H1 (cell line): ENCODE results near the gene OPALIN. TPM values are rescaled to one million over a fixed set of nuclear protein-coding genes. Genes with fewer than 3 reads are reported as not detected.

Experiments
- CTCF ChIA-PET: fragments of 300-600 bp; sonication (Branson Sonifier 250); formaldehyde crosslinking; loops from one replicate; lab custom pipeline; 2021; ENCODE audit not compliant: partially characterized antibody; lab: Charles Lee
- POLR2A ChIA-PET: fragments of 300-600 bp; sonication (Branson Sonifier 250); formaldehyde crosslinking; loops from one replicate; lab custom pipeline; 2021; ENCODE audit warnings: inconsistent platforms; ENCODE audit not compliant: partially characterized antibody; lab: Charles Lee
- DNase-seq, 2 experiments: peaks; one replicate each; pipeline versions ENCODE4 v3.0.0 to v3.0.0-alpha.2; 2010 to 2022; ENCODE audit warnings: low spot score in 2 of 2, low read depth in 1 of 2, mixed read lengths in 1 of 2
- FAIRE-seq: peaks from 2 replicates; lab custom pipeline; 2011; peaks lifted over from hg19 to GRCh38; lab: Jason Lieb, UNC
- H2AFZ ChIP-seq: 2 replicates; pipeline ENCODE4 v1.8.1; 2012; ENCODE audit warnings: low read length, inconsistent platforms
- H2AK5ac ChIP-seq: 2 replicates; pipeline ENCODE4 v1.6.1; 2013; ENCODE audit warnings: low read depth, low read length
- H2BK120ac ChIP-seq: replicated peaks from 2 replicates; pipeline ENCODE3; 2013; ENCODE audit warnings: low read depth, low read length, inconsistent platforms
- H2BK12ac ChIP-seq: 2 replicates; pipeline ENCODE4 v1.6.1; 2013; ENCODE audit warnings: low read depth, low read length
- H2BK15ac ChIP-seq: 2 replicates; pipeline ENCODE4 v1.6.1; 2013; ENCODE audit warnings: low read length
- H2BK20ac ChIP-seq: 2 replicates; pipeline ENCODE4 v1.6.1; 2013; ENCODE audit warnings: low read length
- H2BK5ac ChIP-seq: 2 replicates; pipeline ENCODE4 v1.6.1; 2013; ENCODE audit warnings: low read depth, low read length
- H3K14ac ChIP-seq: 2 replicates; pipeline ENCODE4 v1.6.1; 2013; ENCODE audit warnings: inconsistent platforms; ENCODE audit not compliant: insufficient read length
- H3K18ac ChIP-seq: 2 replicates; pipeline ENCODE4 v1.6.1; 2013; ENCODE audit warnings: low read length; ENCODE audit errors: extremely low read depth
- H3K23ac ChIP-seq: 2 replicates; pipeline ENCODE4 v1.6.1; 2013; ENCODE audit warnings: inconsistent platforms; ENCODE audit not compliant: insufficient read length
- H3K23me2 ChIP-seq: 2 replicates; pipeline ENCODE4 v1.6.1; 2013; ENCODE audit warnings: low read depth, low read length
- H3K27ac ChIP-seq: 2 replicates; pipeline ENCODE4 v1.6.1; 2011; ENCODE audit warnings: low read depth, low read length, inconsistent platforms
- H3K27me3 ChIP-seq, 4 experiments: replicated peaks in 1 of 4; 1 replicate in 1 of 4; 2 replicates in 3 of 4; pipeline versions ENCODE4 v1.6.1 to v1.8.1; 2011 to 2013; ENCODE audit warnings: low read length in 3 of 4, mild to moderate bottlenecking in 3 of 4, inconsistent platforms in 2 of 4, mixed read lengths in 2 of 4, moderate library complexity in 1 of 4; ENCODE audit not compliant: control insufficient read depth in 3 of 4, insufficient read depth in 3 of 4; ENCODE audit errors: extremely low read depth in 1 of 4
- H3K36me3 ChIP-seq, 4 experiments: 2 replicates each; pipeline versions ENCODE4 v1.6.1 to v1.8.1; 2011 to 2013; ENCODE audit warnings: mild to moderate bottlenecking in 4 of 4, low read length in 3 of 4, moderate library complexity in 2 of 4, control low read depth in 1 of 4, inconsistent platforms in 1 of 4; ENCODE audit not compliant: insufficient read depth in 4 of 4, control insufficient read depth in 2 of 4
- H3K4ac ChIP-seq: replicated peaks from 2 replicates; pipeline ENCODE3; 2013; ENCODE audit warnings: low read length, low read depth, mixed read lengths, inconsistent platforms; ENCODE audit not compliant: insufficient read length
- H3K4me1 ChIP-seq, 4 experiments: replicated peaks in 1 of 4; 1 replicate in 1 of 4; 2 replicates in 3 of 4; pipeline versions ENCODE4 v1.6.1 to v1.8.1; 2011 to 2013; ENCODE audit warnings: low read length in 3 of 4, inconsistent platforms in 2 of 4, mixed read lengths in 1 of 4; ENCODE audit not compliant: insufficient read depth in 4 of 4, control insufficient read depth in 3 of 4
- H3K4me2 ChIP-seq, 2 experiments: 2 replicates each; pipeline versions ENCODE4 v1.6.1 to v1.8.1; 2011 to 2013; ENCODE audit warnings: low read depth in 2 of 2, low read length in 2 of 2, control low read depth in 1 of 2, inconsistent platforms in 1 of 2, mild to moderate bottlenecking in 1 of 2; ENCODE audit not compliant: insufficient read depth in 1 of 2
- H3K4me3 ChIP-seq, 4 experiments: fragments of 200-600, 300-600 bp in 1 of 4; sonication (generic), shearing (Covaris generic), sonication (Bioruptor Twin) in 1 of 4; 2 replicates each; pipeline versions ENCODE4 v1.5.1 to v1.8.1; 2011 to 2016; ENCODE audit warnings: low read length in 4 of 4, low read depth in 3 of 4, control low read depth in 2 of 4, inconsistent platforms in 2 of 4, mild to moderate bottlenecking in 2 of 4, mixed read lengths in 1 of 4, moderate library complexity in 1 of 4; ENCODE audit not compliant: insufficient read depth in 2 of 4; ENCODE audit errors: extremely low read depth in 1 of 4
- H3K56ac ChIP-seq: replicated peaks from 2 replicates; pipeline ENCODE3; 2013; ENCODE audit warnings: low read depth, mild to moderate bottlenecking, mixed read lengths, low read length, inconsistent platforms; ENCODE audit not compliant: insufficient read length
- H3K79me1 ChIP-seq: 2 replicates; pipeline ENCODE4 v1.6.1; 2013; ENCODE audit warnings: low read depth, low read length, control low read depth
- H3K79me2 ChIP-seq, 2 experiments: 2 replicates each; pipeline versions ENCODE4 v1.6.1 to v1.8.1; 2012 to 2013; ENCODE audit warnings: low read length in 2 of 2, mild to moderate bottlenecking in 2 of 2, inconsistent platforms in 1 of 2; ENCODE audit not compliant: insufficient read depth in 2 of 2, control insufficient read depth in 1 of 2
- H3K9ac ChIP-seq, 4 experiments: replicated peaks in 1 of 4; 1 replicate in 1 of 4; 2 replicates in 3 of 4; pipeline versions ENCODE4 v1.6.1 to v1.8.1; 2011 to 2013; ENCODE audit warnings: low read depth in 3 of 4, low read length in 3 of 4, control low read depth in 2 of 4, mild to moderate bottlenecking in 2 of 4, moderate library complexity in 2 of 4, inconsistent platforms in 1 of 4; ENCODE audit errors: extremely low read depth in 1 of 4
- H3K9me3 ChIP-seq, 2 experiments: 2 replicates each; pipeline versions ENCODE4 v1.6.1 to v1.8.1; 2012 to 2013; ENCODE audit warnings: mild to moderate bottlenecking in 2 of 2, moderate library complexity in 2 of 2, control low read depth in 1 of 2, inconsistent platforms in 1 of 2, low read depth in 1 of 2, low read length in 1 of 2, mixed read lengths in 1 of 2; ENCODE audit not compliant: insufficient read depth in 2 of 2
- H4K20me1 ChIP-seq, 2 experiments: replicated peaks in 1 of 2; 2 replicates each; pipeline versions ENCODE3 to v1.8.1; 2011 to 2013; ENCODE audit warnings: inconsistent platforms in 2 of 2, low read length in 2 of 2, mild to moderate bottlenecking in 1 of 2; ENCODE audit not compliant: insufficient read depth in 2 of 2, control insufficient read depth in 1 of 2
- H4K5ac ChIP-seq: 2 replicates; pipeline ENCODE4 v1.6.1; 2013; ENCODE audit warnings: low read length, low read depth, mixed read lengths, inconsistent platforms; ENCODE audit not compliant: insufficient read length
- H4K8ac ChIP-seq: 2 replicates; pipeline ENCODE4 v1.8.0; 2013; ENCODE audit warnings: mild to moderate bottlenecking, moderate library complexity, low read length, inconsistent platforms; ENCODE audit not compliant: insufficient read depth; ENCODE audit errors: extremely low read depth
- H4K91ac ChIP-seq: replicated peaks from 2 replicates; pipeline ENCODE3; 2013; ENCODE audit warnings: low read length, mixed read lengths, inconsistent platforms; ENCODE audit not compliant: insufficient read length
- CEBPB ChIP-seq: IDR thresholded peaks from 2 replicates; pipeline ENCODE4 v1.6.1; 2012; ENCODE audit warnings: low read depth, low read length
- CTCF ChIP-seq, 3 experiments: IDR thresholded peaks; 1 replicate in 2 of 3; 2 replicates in 1 of 3; pipeline versions ENCODE4 v1.5.1 to v1.6.1; 2011; ENCODE audit warnings: low read length in 3 of 3, mild to moderate bottlenecking in 3 of 3, inconsistent platforms in 2 of 3, low read depth in 1 of 3, moderate library complexity in 1 of 3; ENCODE audit not compliant: insufficient read depth in 1 of 3; ENCODE audit errors: control extremely low read depth in 1 of 3
- GTF2F1 ChIP-seq: IDR thresholded peaks from 2 replicates; pipeline ENCODE4 v1.6.1; 2012; ENCODE audit warnings: low read depth, low read length, improper control_type of control experiment, borderline replicate concordance
- RAD21 ChIP-seq, 2 experiments: IDR thresholded peaks in 1 of 2; conservative IDR thresholded peaks in 1 of 2; 2 replicates each; pipeline ENCODE4 v1.6.1; 2011; ENCODE audit warnings: low read depth in 2 of 2, low read length in 2 of 2, improper control_type of control experiment in 1 of 2, inconsistent platforms in 1 of 2, mild to moderate bottlenecking in 1 of 2, moderate library complexity in 1 of 2
- WGBS, 2 experiments: shearing (Covaris generic) in 1 of 2; methylation state at CpG; one replicate each; pipeline versions ENCODE4 v1.1.6 to v1.1.7; 2013 to 2015; ENCODE audit warnings: low lambda C conversion rate in 2 of 2, mixed read lengths in 2 of 2, inconsistent platforms in 1 of 2, low coverage in 1 of 2, missing lambda C conversion rate in 1 of 2; ENCODE audit not compliant: insufficient replicate concordance in 2 of 2, insufficient coverage in 1 of 2, insufficient read length in 1 of 2; ENCODE audit errors: extremely low coverage in 1 of 2, missing lambda C conversion rate in 1 of 2; 5-methylcytosine and 5-hydroxymethylcytosine counted together
- polyA plus RNA-seq, 7 experiments: library from polyadenylated mRNA; depleted of rRNA in 3 of 7; stranded (reverse) in 5 of 7; unstranded in 2 of 7; fragments of >200 nt in 5 of 7; fragments of 200-250 nt in 2 of 7; gene quantifications; 1 replicate in 5 of 7; 2 replicates in 1 of 7; 4 replicates in 1 of 7; pipeline versions ENCODE4 v1.2.1 to v1.2.3, GENCODE V29; 2011 to 2013; ENCODE audit warnings: missing spikeins in 2 of 7, mixed read lengths in 2 of 7
- total RNA-seq: library from RNA; stranded (reverse); fragmentation: NEBNext Ultra II Directional; extraction: Animal tissue kit (Norgen Biotek cat#: 25700); gene quantifications from 2 replicates; pipeline ENCODE4 v1.2.1, GENCODE V29; 2021

Gene OPALIN
- total and polyA plus RNA-seq, 2 of the 8 experiments (the other 6 are each of a cell fraction or from before 2014, with no cell fraction given), result 0.03 TPM; not detected in 1

- Histone ChIP-seq H4K5ac (no peak overlapping the region), H3K27ac (no peak overlapping the region), H3K23me2 (no peaks in the 10 kb centered on the region; the same call in 1 of the 2 replicates), H2BK15ac (no peak overlapping the region), H3K36me3 (no peaks in the 10 kb centered on the region), H2AK5ac (no peak overlapping the region), H2AFZ (no peak overlapping the region), H3K4ac (no peak overlapping the region), H4K8ac (peak overlapping the region; percentile 51; the same call in 1 of the 2 replicates), H3K9ac (no peak overlapping the region), H3K79me2 (no peaks in the 10 kb centered on the region), H2BK12ac (no peak overlapping the region; the same call in 1 of the 2 replicates), H3K9me3 (no peaks in the 10 kb centered on the region), H2BK20ac (no peak overlapping the region), H3K4me2 (no peak overlapping the region), H4K20me1 (no peaks in the 10 kb centered on the region), H3K4me3 (no peak overlapping the region), H3K4me1 (peaks cover 0 to 7% (median 1%) of the 10 kb centered on the region in 4 experiments; a peak in 3 of 7 replicates), H3K56ac (no peak overlapping the region), H2BK120ac (no peak overlapping the region), H2BK5ac (no peak overlapping the region), H3K27me3 (no peaks in the 10 kb centered on the region), H4K91ac (no peak overlapping the region), H3K18ac (no peak overlapping the region), H3K23ac (no peak overlapping the region), H3K14ac (no peak overlapping the region), H3K79me1 (no peaks in the 10 kb centered on the region)
- TF ChIP-seq CTCF (IDR thresholded peaks at IDR 0.05; ENCODE audit: control extremely low read depth in 1 of 3, insufficient read depth in 1 of 3, low read depth in 1 of 3, low read length in 3 of 3), result peak; percentile 35 to 44 (median 43)
- no peak for TF ChIP-seq GTF2F1
- TF ChIP-seq CEBPB, result no peak
- peak in 1 of 2 experiments; percentile 45; a peak in 3 of 4 replicates for TF ChIP-seq RAD21 (IDR thresholded peaks at IDR 0.05 in 1 of 2, conservative IDR thresholded peaks at IDR 0.05 in 1 of 2; ENCODE audit: low read depth in 2 of 2, low read length in 2 of 2)
- ChIA-PET CTCF (interaction anchor here (0.8 to 5.9 kb wide), 7 partner anchors 8 to 108 kb away, joined by 4 to 29 read pairs (median 5); no protein-coding TSS in a partner anchor), POLR2A (no interaction called here)
- DNase-seq, result no peak
- FAIRE-seq, result no peak
- 89% methylated on average over 16 of the region's 16 CpGs; no CpG with 5 or more reads in 1 of the 2 experiments for WGBS, 2 experiments
Measured at GRCh38 chr10:96402417-96403305, 43.9 kb upstream of the OPALIN start.
